Lung (tissue), 12 donors: ENCODE data around the gene TEX261. TPM values are rescaled to one million over a fixed set of nuclear protein-coding genes. Genes with fewer than 3 reads are reported as not detected.

Experiments used
- ATAC-seq: fragments of 200-7000 bp; cut with Tn5 transposase; one replicate; pipeline ENCODE4 v1.9.1; 2020; ENCODE audit warnings: moderate number of reproducible peaks; ENCODE audit not compliant: insufficient read depth, low FRiP score
- DNase-seq, 3 donors: peaks; one replicate each; pipeline ENCODE4 v3.0.0-alpha.2; 2013 to 2017
- H3K27ac ChIP-seq, 2 donors: one replicate each; pipeline ENCODE4 v1.5.1; 2013; ENCODE audit warnings: mild to moderate bottlenecking in 2 of 2, moderate library complexity in 2 of 2, control low read depth in 1 of 2, inconsistent platforms in 1 of 2, low read depth in 1 of 2, low read length in 1 of 2
- H3K27me3 ChIP-seq, 3 donors: one replicate each; pipeline ENCODE4 v1.5.1; 2013; ENCODE audit warnings: low read length in 2 of 3; ENCODE audit not compliant: control insufficient read depth in 3 of 3, insufficient read depth in 3 of 3
- H3K36me3 ChIP-seq, 4 donors: one replicate each; pipeline ENCODE4 v1.5.1; 2013; ENCODE audit warnings: low read length in 4 of 4, mild to moderate bottlenecking in 1 of 4, moderate library complexity in 1 of 4; ENCODE audit not compliant: control insufficient read depth in 4 of 4, insufficient read depth in 4 of 4
- H3K4me1 ChIP-seq, 5 donors: one replicate each; pipeline ENCODE4 v1.5.1; 2013; ENCODE audit warnings: low read length in 5 of 5, mild to moderate bottlenecking in 2 of 5, moderate library complexity in 1 of 5; ENCODE audit not compliant: control insufficient read depth in 5 of 5, insufficient read depth in 5 of 5
- H3K4me3 ChIP-seq: one replicate; pipeline ENCODE4 v1.5.1; 2013; ENCODE audit warnings: mild to moderate bottlenecking, control low read depth, moderate library complexity
- H3K9ac ChIP-seq, 2 donors: one replicate each; pipeline ENCODE4 v1.5.1; 2013; ENCODE audit warnings: low read length in 2 of 2, control low read depth in 1 of 2; ENCODE audit not compliant: insufficient read depth in 1 of 2
- H3K9me3 ChIP-seq, 4 donors: one replicate each; pipeline ENCODE4 v1.5.1; 2013; ENCODE audit warnings: low read length in 3 of 4, mild to moderate bottlenecking in 1 of 4, moderate library complexity in 1 of 4; ENCODE audit not compliant: control insufficient read depth in 4 of 4, insufficient read depth in 3 of 4
- CTCF ChIP-seq: IDR thresholded peaks from 2 replicates; pipeline ENCODE4 v1.5.1; 2012; ENCODE audit warnings: mild to moderate bottlenecking; ENCODE audit errors: control extremely low read depth, extremely low read depth
- whole genome bisulfite sequencing, 2 donors: extraction: QIAGEN DNeasy Blood & Tissue Kit; methylation state at CpG; one replicate each; pipeline ENCODE4 v1.1.7; 2013; 5-methylcytosine and 5-hydroxymethylcytosine counted together
- polyA plus RNA-seq, 2 donors: library from polyadenylated mRNA; stranded (reverse); fragments of 200-250 nt; gene quantifications; one replicate each; pipeline ENCODE4 v1.2.1, GENCODE V29; 2013
- total RNA-seq, 2 donors: library from RNA; depleted of rRNA in 1 of 2; stranded (reverse); fragments of >200 nt in 1 of 2; gene quantifications; one replicate each; pipeline ENCODE4 v1.2.1, GENCODE V29; 2014 to 2021
- donor health status: control.
- donor health status: control.
- donor health status: Bipolar disorder and iron deficiency.
- donor health status: healthy.
- donor health status: DM: yes; HTN: yes; CAD: no.

TEX261 gene
- total and polyA plus RNA-seq, 4 donors = 23.0 to 55.8 (median 34.4) TPM

GRCh38 chr2:71008342-71008741 lies 13.7 kb upstream of the TEX261 start:
- Histone ChIP-seq H3K36me3 (no peaks in the 10 kb centered on the region), H3K9ac (no peak overlapping the region), H3K4me3 (no peak overlapping the region), H3K9me3 (peaks cover 0 to 3% (median 0%) of the 10 kb centered on the region in 4 donors), H3K27me3 (peaks cover 0 to 12% (median 0%) of the 10 kb centered on the region in 3 donors), H3K27ac (no peak overlapping the region), H3K4me1 (no peaks in the 10 kb centered on the region)
- no peak for DNase-seq
- TF ChIP-seq CTCF = no peak
- no peak for ATAC-seq
- 93 to 97% methylated on average over 13 of the region's 13 CpGs for WGBS, 2 donors

- Histone ChIP-seq H3K36me3 (no peaks in the 10 kb centered on the region), H3K4me1 (no peaks in the 10 kb centered on the region), H3K9me3 (peaks cover 0 to 3% (median 0%) of the 10 kb centered on the region in 4 donors), H3K27me3 (peaks cover 0 to 12% (median 0%) of the 10 kb centered on the region in 3 donors), H3K4me3 (no peak overlapping the region), H3K9ac (no peak overlapping the region), H3K27ac (no peak overlapping the region)
- TF ChIP-seq CTCF = no peak
- no peak for DNase-seq
- WGBS, 2 donors = 86% methylated on average over 5 of the region's 5 CpGs
- no peak for ATAC-seq
Observed at GRCh38 chr2:71006955-71007799, 12.5 kb upstream of the TEX261 start.

- 55 to 81% methylated on average over 2 of the region's 2 CpGs for WGBS, 2 donors
Observed at GRCh38 chr2:71006323-71006722, 11.7 kb upstream of the TEX261 start.

More at GRCh38 chr2:71006323-71006722, 11.7 kb upstream of the TEX261 start:
- Histone ChIP-seq H3K27ac (no peak overlapping the region), H3K27me3 (peaks cover 0 to 7% (median 0%) of the 10 kb centered on the region in 3 donors), H3K9ac (no peak overlapping the region), H3K4me1 (no peaks in the 10 kb centered on the region), H3K4me3 (no peak overlapping the region), H3K36me3 (no peaks in the 10 kb centered on the region), H3K9me3 (peaks cover 0 to 3% (median 0%) of the 10 kb centered on the region in 4 donors)
- TF ChIP-seq CTCF = no peak
- ATAC-seq = no peak
- no peak for DNase-seq
